PC-3 (cell line): ENCODE data around the gene PIGS.

Source experiments
- EZH2 ChIP-seq: fragments of 300-600 bp; sonication (generic); IDR thresholded peaks from one replicate; pipeline ENCODE4 v1.6.1; 2017; ENCODE audit warnings: antibody characterized with exemption, mild to moderate bottlenecking, low read length; ENCODE audit not compliant: unreplicated experiment
- EZH2phosphoT487 ChIP-seq: fragments of 300-600 bp; sonication (generic); IDR thresholded peaks from 2 replicates; pipeline ENCODE4 v1.6.1; 2018; ENCODE audit warnings: mild to moderate bottlenecking, antibody characterized with exemption, low read length, borderline replicate concordance
- TF ChIP-seq, protein P1 (sequence below): fragments of 300-600 bp; sonication (generic); conservative IDR thresholded peaks from 2 replicates; pipeline ENCODE4 v1.5.1; 2017; ENCODE audit warnings: antibody characterized with exemption, low read depth, mild to moderate bottlenecking, low read length

GRCh38 chr17:28521311-28522085 lies 49.8 kb downstream of the PIGS start:
- TF ChIP-seq, protein P1, sequence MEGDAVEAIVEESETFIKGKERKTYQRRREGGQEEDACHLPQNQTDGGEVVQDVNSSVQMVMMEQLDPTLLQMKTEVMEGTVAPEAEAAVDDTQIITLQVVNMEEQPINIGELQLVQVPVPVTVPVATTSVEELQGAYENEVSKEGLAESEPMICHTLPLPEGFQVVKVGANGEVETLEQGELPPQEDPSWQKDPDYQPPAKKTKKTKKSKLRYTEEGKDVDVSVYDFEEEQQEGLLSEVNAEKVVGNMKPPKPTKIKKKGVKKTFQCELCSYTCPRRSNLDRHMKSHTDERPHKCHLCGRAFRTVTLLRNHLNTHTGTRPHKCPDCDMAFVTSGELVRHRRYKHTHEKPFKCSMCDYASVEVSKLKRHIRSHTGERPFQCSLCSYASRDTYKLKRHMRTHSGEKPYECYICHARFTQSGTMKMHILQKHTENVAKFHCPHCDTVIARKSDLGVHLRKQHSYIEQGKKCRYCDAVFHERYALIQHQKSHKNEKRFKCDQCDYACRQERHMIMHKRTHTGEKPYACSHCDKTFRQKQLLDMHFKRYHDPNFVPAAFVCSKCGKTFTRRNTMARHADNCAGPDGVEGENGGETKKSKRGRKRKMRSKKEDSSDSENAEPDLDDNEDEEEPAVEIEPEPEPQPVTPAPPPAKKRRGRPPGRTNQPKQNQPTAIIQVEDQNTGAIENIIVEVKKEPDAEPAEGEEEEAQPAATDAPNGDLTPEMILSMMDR: no peak
- no peak for TF ChIP-seq EZH2
- no peak for TF ChIP-seq EZH2phosphoT487
